HPDE6-E6E7 (cell line): ENCODE results near the gene COIL.
A peak's percentile ranks its signal among the peaks of the same experiment; 100 is the strongest.

Experiments
- DNase-seq: peaks from one replicate; pipeline ENCODE4 v3.0.0; 2011; ENCODE audit warnings: missing footprints; ENCODE audit errors: extremely low spot score

COIL gene

DNA sequence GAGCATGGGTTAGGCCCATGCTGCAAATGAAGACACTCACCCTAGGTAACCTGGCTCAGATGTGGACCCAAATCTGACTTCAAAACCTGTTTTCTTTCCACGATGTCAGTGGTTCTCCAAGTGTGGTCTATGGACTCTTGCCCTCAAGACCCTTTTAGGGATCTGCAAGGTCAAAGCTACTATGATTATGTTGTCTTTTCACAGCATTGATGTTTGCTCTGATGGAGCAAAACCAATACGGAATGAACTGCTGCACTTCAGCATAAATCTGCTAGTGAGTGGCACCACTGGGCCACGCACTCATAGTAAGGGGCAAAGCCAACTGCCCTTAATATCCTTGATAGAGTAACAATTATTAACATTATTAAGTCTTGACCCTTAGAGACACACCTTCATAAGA is 25.4 kb downstream of the COIL start:
- DNase-seq = no peak

GRCh38 chr17:56934280-56934679 is 26.6 kb downstream of the COIL start:
- DNase-seq = no peak

DNA sequence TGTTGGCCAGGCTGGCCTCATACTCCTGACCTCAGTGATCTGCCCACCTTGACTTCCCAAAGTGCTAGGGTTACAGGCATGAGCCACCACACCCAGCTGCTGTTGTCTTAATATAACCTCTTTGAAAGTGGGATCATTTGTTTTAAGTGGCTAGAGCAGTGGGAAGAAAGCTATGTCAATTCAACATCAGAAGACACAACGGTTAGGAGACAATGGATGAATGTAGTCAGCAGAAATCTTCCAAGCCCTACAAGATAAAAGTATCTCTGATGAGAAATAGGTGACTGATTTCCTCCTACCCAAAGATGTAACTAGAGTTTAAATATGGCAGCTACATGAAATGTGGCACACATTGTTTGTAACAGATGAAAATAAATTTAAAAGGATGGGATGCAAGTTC is 27.0 kb downstream of the COIL start:
- DNase-seq = no peak

DNA sequence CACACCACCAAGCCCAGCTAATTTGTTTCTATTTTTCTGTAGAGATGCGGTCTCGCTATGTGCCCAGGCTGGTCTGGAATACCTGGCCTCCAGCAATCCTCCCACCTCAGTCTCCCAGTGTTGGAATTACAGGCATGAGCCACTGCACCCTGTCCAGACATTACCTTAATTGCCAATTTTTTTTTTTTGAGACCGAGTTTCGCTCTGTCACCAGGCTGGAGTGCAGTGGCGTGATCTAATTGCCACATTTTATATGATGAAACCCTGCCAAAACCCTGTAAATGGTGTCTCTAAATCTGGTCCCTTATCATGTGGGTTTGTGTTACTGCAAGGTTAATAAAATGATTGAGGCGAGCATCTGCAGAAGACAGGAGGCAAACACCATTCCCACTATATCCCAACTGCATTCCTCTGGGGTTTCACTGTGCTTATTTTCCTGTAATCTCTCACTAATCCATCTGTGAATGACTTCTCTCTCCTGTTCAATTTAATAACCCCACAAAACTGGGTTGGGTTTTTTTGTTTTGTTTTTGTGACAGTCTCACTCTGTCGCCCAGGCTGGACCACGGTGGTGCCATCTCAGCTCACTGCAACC is 27.6 kb downstream of the COIL start:
- no peak for DNase-seq

DNA sequence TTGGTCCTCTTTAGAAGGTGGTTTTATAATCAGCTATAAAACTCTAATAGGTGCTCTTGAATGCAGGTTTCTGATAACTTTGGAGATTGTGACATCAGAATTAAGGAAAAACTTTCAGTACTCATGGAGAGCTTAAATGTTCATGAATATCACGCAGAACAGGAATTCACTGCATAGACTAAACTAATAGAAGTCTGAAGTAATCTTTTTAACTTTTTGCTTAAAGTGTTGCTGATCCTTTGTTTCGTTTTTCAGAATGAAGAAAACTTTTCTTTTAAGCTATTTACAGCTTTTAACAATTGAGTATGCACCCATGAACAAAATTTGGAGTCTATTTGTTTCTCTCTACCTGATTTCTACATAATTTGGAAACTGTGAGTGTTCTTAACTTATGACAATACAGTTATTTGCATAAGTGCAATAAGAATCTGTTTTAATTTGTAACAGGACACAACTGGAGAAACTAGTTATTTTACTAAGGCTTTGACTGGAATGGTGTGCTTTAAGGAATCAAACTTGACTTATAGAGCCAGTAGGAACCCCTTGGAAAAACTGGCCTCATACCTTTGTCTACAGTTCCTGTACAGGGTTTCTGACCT is 30.0 kb downstream of the COIL start:
- no peak for DNase-seq

DNA sequence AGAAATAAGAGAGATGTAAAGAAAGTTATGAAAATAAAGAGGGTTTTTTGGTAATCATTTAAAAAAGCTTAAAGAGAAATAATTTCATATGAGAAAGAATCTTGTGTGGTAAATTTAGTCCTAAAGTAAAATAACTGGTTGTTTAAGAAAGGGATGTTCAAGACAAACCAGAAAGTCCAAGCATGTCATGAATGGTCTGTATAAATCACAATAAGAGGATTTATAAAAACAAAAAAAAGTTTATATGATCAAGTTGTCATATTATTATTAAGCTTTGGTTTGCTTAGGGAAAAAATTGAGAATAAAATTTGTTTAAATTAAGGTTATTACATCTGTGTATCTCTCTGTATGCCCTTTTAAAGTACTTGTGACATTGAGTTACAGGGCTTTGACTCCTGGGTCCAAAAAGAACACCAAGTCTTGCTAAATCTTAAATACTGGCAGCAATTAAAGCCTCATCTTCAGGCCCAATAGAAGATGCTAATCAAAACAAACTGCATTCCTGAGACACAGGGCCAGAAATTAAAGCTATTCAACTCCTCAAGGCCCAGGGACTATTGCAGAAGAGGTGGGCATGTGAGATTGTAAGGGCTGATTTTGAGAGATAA is 31.4 kb downstream of the COIL start:
- DNase-seq = no peak

GRCh38 chr17:56928586-56928985 is 32.3 kb downstream of the COIL start:
- DNase-seq = no peak

- no peak for DNase-seq
These were observed 34.1 kb downstream of the COIL start for GRCh38 chr17:56926704-56927103.

- DNase-seq = no peak
These were observed 34.6 kb downstream of the COIL start for GRCh38 chr17:56926270-56926669.

DNA sequence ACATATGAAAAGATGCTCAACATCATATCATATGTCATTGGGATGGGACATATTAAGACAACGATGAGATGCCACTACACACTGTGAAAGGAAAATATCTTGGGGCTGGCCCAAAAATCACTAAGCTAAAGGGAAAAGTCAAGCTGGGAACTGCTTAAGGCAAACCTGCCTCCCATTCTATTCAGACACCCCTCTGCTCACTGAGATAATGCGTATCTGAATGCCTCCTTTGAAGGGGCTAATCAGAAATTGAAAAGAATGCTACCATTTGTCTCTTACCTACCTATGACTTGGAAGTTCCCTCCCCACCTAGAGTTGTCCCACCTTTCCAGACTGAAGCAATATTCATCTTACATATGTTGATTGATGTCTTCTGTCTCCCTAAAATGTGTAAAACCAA is 35.8 kb downstream of the COIL start:
- no peak for DNase-seq

DNA sequence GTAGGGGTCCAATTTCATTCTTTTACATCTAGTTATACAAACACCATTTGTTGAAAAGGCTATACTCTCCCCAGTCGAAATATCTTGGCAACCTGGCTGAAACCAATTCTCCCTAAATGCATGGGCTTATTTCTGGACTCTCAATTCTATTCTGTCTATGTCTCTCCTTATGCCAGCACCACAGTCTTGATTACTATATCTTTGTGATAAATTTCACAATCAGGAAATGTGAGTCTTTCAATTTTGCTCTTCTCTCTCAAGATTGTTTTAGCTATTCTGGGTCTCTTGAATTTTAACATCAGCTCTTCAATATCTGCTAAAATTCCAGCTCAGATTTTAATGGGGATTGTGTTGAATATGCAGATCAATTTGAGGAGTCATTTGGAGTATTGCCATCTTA is 41.1 kb downstream of the COIL start:
- DNase-seq = no peak

GRCh38 chr17:56918916-56919315 is 41.9 kb downstream of the COIL start:
- no peak for DNase-seq

- no peak for DNase-seq
These were observed 43.1 kb downstream of the COIL start for GRCh38 chr17:56917559-56918296.

GRCh38 chr17:56914581-56915273 is 46.1 kb downstream of the COIL start:
- DNase-seq = no peak

GRCh38 chr17:56913867-56914580 is 46.8 kb downstream of the COIL start, which contains the start of gene TRIM25:
Gene TRIM25, minus strand, starts transcription at chr17:56914049. Its CDS starts 61 bp downstream, at chr17:56913988.
- DNase-seq = peak; percentile 96

GRCh38 chr17:56913353-56913866 is 47.4 kb downstream of the COIL start:
- no peak for DNase-seq

DNA sequence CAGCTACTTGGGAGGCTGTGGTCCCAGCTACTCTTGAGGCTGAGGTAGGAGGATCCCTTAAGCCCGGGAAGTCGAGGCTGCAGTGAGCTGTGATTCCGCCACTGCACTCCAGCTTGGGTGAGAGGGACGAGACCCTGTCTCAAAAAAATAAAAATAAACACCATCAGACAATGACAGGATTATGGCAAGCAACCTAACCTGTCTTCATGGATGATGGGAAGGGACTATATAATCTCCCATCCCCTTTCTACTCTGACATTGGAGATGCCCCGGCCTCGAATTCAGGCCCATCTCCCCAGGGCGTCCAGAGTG is 47.9 kb downstream of the COIL start:
- no peak for DNase-seq

DNA sequence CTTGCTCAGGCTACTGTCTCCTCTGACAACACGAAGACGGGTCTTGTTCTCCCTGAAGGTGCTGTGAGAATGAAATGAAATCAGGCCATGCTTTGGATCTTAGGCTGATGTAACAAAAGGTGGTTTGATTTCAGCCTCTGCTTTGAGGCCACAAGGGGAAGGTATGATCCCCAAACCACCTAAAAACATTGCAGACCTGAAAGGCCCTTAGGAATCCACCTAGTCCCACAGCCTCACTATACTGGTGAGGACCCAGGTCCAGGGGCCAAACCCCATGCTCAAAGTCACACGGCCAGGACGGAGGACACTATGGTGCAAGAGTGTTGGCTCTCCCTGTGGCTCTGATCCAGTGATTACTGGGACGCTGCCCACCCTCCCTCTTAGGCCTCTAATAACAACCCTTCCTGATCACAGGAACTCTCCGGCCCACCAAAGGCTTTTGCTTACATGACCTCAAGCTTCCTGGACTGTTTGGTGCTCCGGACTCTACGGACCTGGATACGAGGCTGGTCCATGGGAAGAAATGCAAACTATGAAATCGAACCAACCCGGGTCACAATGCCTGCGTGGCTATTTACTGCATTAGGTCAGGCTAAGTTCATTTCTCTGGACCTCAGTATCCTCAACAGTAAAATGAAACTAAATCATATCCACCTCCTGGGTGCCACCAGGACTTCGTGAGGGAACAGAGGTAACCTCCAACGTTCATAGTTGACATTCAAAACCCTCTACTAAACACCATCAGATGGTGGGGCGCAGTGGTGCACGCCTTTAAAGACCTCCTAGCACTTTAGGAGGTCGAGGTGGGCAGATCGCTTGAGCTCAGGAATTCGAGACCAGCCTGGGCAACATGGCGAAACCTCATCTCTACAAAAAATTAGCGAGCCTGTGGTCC is 48.5 kb downstream of the COIL start:
- DNase-seq = no peak

GRCh38 chr17:56910509-56911235 is 50.2 kb downstream of the COIL start:
- no peak for DNase-seq
